GM12875 (cell line): ENCODE measurements around the gene GNL3.

ENCODE experiments used
- H3K4me3 ChIP-seq: one replicate; pipeline ENCODE4 v1.5.1; 2011; ENCODE audit warnings: low read depth, low read length, control low read depth
- CTCF ChIP-seq: IDR thresholded peaks from 2 replicates; pipeline ENCODE4 v1.5.1; 2011; ENCODE audit warnings: low read depth, mild to moderate bottlenecking, control low read depth, inconsistent platforms, low read length, moderate library complexity, borderline replicate concordance; ENCODE audit not compliant: insufficient read depth

The GNL3 gene

GRCh38 chr3:52742418-52743041 is 56.7 kb downstream of the GNL3 start:
- peak; percentile 50; the same call in 1 of the 2 replicates for TF ChIP-seq CTCF
- H3K4me3 ChIP-seq = no peak overlapping the region

- no peak overlapping the region for H3K4me3 ChIP-seq
- TF ChIP-seq CTCF = no peak
Measured at GRCh38 chr3:52743152-52743551, 57.3 kb downstream of the GNL3 start.

DNA sequence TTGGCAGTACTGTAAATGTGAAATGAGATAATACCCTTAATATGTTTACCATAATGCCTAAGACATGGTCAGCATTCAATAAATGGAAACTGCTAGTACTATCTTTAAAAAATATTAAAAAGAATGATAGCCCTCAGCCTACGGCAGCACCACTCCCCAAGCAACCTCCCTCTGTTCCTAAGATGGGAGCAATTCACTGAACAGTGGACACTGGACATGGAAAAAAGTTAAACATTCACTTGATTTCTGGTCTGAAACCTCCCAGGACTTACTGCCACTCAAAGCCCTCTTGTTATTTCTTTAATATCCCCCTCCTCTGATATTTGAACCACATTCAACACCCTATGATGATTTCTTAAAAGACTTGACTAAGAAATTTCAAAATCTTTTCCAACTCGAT is 57.9 kb downstream of the GNL3 start:
- no peak for TF ChIP-seq CTCF
- no peak overlapping the region for H3K4me3 ChIP-seq
